Neutrophil (primary cell): ENCODE measurements around the gene ZNF772.
"Not testable (repeated sequence)": the region's sequence is repeated elsewhere in the genome, so short reads cannot be mapped to it uniquely, and the experiment has no call there.

Source experiments
- H3K27ac ChIP-seq: fragments of 200-600 bp; sonication (generic); 2 replicates; pipeline ENCODE4 v1.5.1; 2016; ENCODE audit warnings: mild to moderate bottlenecking, moderate library complexity
- H3K27me3 ChIP-seq: fragments of 200-600 bp; sonication (generic); 2 replicates; pipeline ENCODE4 v1.6.0; 2016; ENCODE audit warnings: mild to moderate bottlenecking
- H3K36me3 ChIP-seq: fragments of 200-600 bp; sonication (generic); 2 replicates; pipeline ENCODE4 v1.5.1; 2017
- H3K4me1 ChIP-seq, 2 experiments: fragments of 200-600 bp in 1 of 2; sonication (generic) in 1 of 2; 1 replicate in 1 of 2; 2 replicates in 1 of 2; pipeline versions ENCODE4 v1.5.1 to v1.6.1; 2013 to 2016; ENCODE audit warnings: low read depth in 1 of 2, low read length in 1 of 2, mild to moderate bottlenecking in 1 of 2, moderate library complexity in 1 of 2; ENCODE audit not compliant: control insufficient read depth in 1 of 2, insufficient read depth in 1 of 2
- H3K4me3 ChIP-seq, 2 experiments: fragments of 200-600 bp in 1 of 2; sonication (generic) in 1 of 2; 1 replicate in 1 of 2; 2 replicates in 1 of 2; pipeline ENCODE4 v1.5.1; 2013 to 2016; ENCODE audit warnings: low read depth in 1 of 2, low read length in 1 of 2, mild to moderate bottlenecking in 1 of 2, moderate library complexity in 1 of 2
- H3K9me3 ChIP-seq: fragments of 200-600 bp; sonication (generic); 2 replicates; pipeline ENCODE4 v1.5.1; 2016
- CTCF ChIP-seq: fragments of 200-600 bp; sonication (generic); IDR thresholded peaks from 2 replicates; pipeline ENCODE4 v1.5.1; 2016; ENCODE audit warnings: antibody characterized with exemption

Gene ZNF772

GRCh38 chr19:57477191-57478008 is at the start of gene ZNF772:
TSS of gene ZNF772 (minus strand) at chr19:57477566. CDS start at chr19:57477309, 257 bp downstream.
- Histone ChIP-seq H3K9me3 (peaks cover 43% of the 10 kb centered on the region), H3K4me1 (peaks cover 10 to 13% of the 10 kb centered on the region in 2 experiments), H3K4me3 (peak within 1 kb of the TSS; percentile 67 to 72), H3K36me3 (no peaks in the 10 kb centered on the region), H3K27me3 (no peaks in the 10 kb centered on the region), H3K27ac (peak within 1 kb of the TSS; percentile 58)
- peak; percentile 9 for TF ChIP-seq CTCF

GRCh38 chr19:57518021-57518420 is 40.7 kb upstream of the ZNF772 start:
- H3K27me3 ChIP-seq, H3K4me1 ChIP-seq, H3K36me3 ChIP-seq, H3K4me3 ChIP-seq, H3K27ac ChIP-seq: not testable (repeated sequence)
- peaks cover 15% of the 10 kb centered on the region for H3K9me3 ChIP-seq

- H3K27me3 ChIP-seq, result no peaks in the 10 kb centered on the region
- no peaks in the 10 kb centered on the region for H3K4me1 ChIP-seq
- TF ChIP-seq CTCF, result no peak
- H3K36me3 ChIP-seq, result no peaks in the 10 kb centered on the region
- peaks cover 22% of the 10 kb centered on the region for H3K9me3 ChIP-seq
- no peak overlapping the region for H3K4me3 ChIP-seq
- H3K27ac ChIP-seq, result no peak overlapping the region
Measured at GRCh38 chr19:57515255-57515654, 37.9 kb upstream of the ZNF772 start.

GRCh38 chr19:57512845-57513244 is 35.5 kb upstream of the ZNF772 start:
- Histone ChIP-seq H3K4me1 (no peaks in the 10 kb centered on the region), H3K27ac (no peak overlapping the region), H3K9me3 (peaks cover 21% of the 10 kb centered on the region), H3K4me3 (no peak overlapping the region), H3K27me3 (no peaks in the 10 kb centered on the region), H3K36me3 (no peaks in the 10 kb centered on the region)
- no peak for TF ChIP-seq CTCF

GRCh38 chr19:57511484-57511883 is 34.1 kb upstream of the ZNF772 start:
- H3K36me3 ChIP-seq, result peaks cover 8% of the 10 kb centered on the region
- peaks cover 29% of the 10 kb centered on the region for H3K9me3 ChIP-seq

More at GRCh38 chr19:57511484-57511883, 34.1 kb upstream of the ZNF772 start:
- no peak for TF ChIP-seq CTCF
- H3K27me3 ChIP-seq, result no peaks in the 10 kb centered on the region
- no peak overlapping the region for H3K27ac ChIP-seq
- H3K4me1 ChIP-seq, result no peaks in the 10 kb centered on the region
- H3K4me3 ChIP-seq, result no peak overlapping the region
